ENCODE data around the gene ZNF573. TPM values are rescaled to one million over a fixed set of nuclear protein-coding genes. Genes with fewer than 3 reads are reported as not detected.
"Not testable (repeated sequence)": the region's sequence is repeated elsewhere in the genome, so short reads cannot be mapped to it uniquely, and the experiment has no call there.

ZNF573 gene
- total RNA-seq, 4 donors from 2014 or later = 0.75 to 29.3 (median 5.5) TPM

DNA sequence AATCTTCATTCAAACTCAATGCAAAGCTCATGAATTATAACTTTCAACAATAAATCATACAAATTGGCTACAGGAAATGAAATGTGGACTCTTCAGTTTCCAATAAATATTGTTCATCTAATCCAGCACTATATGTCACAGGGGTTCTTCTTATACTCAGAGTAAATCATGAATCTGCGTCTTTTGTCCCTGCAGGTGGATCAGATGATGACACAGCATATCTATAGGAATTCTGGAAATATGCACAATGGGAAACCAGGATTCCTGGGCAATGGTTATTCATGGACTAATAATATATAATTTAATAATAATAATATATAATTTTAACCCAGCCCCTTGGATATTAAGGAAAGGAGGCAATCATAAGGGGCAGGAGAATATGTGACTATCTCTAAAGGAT is 8.4 kb downstream of the ZNF573 start:
- no peak for DNase-seq
- Histone ChIP-seq H3K27ac (no peak overlapping the region), H3K9me3 (no peaks in the 10 kb centered on the region), H3K4me3 (no peak overlapping the region), H3K4me1 (no peaks in the 10 kb centered on the region), H3K36me3 (peaks cover 0 to 53% (median 7%) of the 10 kb centered on the region in 4 donors), H3K27me3 (no peaks in the 10 kb centered on the region)
- 100% methylated on average over 1 of the region's 1 CpG for WGBS, 2 donors (ENCODE audit: low coverage in 1 of 2)
- in situ Hi-C loops (cut with MboI; ENCODE audit: low pct_ligation_motif_present in 1 of 4, low pct_unique_long_range_greater_than_20kb in 1 of 4, low sequenced_read_pairs in 3 of 4) = no loop called here
- intact Hi-C loops (cut with DNase I; ENCODE audit: low total_unique reads) = no loop called here
- no peak for TF ChIP-seq POLR2A (IDR thresholded peaks at IDR 0.05)
- no peak for TF ChIP-seq POLR2AphosphoS5 (IDR thresholded peaks at IDR 0.05)
- TF ChIP-seq EP300 (IDR thresholded peaks at IDR 0.05; ENCODE audit: low read depth) = no peak
- TF ChIP-seq, protein P1, sequence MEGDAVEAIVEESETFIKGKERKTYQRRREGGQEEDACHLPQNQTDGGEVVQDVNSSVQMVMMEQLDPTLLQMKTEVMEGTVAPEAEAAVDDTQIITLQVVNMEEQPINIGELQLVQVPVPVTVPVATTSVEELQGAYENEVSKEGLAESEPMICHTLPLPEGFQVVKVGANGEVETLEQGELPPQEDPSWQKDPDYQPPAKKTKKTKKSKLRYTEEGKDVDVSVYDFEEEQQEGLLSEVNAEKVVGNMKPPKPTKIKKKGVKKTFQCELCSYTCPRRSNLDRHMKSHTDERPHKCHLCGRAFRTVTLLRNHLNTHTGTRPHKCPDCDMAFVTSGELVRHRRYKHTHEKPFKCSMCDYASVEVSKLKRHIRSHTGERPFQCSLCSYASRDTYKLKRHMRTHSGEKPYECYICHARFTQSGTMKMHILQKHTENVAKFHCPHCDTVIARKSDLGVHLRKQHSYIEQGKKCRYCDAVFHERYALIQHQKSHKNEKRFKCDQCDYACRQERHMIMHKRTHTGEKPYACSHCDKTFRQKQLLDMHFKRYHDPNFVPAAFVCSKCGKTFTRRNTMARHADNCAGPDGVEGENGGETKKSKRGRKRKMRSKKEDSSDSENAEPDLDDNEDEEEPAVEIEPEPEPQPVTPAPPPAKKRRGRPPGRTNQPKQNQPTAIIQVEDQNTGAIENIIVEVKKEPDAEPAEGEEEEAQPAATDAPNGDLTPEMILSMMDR (IDR thresholded peaks at IDR 0.05) = no peak

DNA sequence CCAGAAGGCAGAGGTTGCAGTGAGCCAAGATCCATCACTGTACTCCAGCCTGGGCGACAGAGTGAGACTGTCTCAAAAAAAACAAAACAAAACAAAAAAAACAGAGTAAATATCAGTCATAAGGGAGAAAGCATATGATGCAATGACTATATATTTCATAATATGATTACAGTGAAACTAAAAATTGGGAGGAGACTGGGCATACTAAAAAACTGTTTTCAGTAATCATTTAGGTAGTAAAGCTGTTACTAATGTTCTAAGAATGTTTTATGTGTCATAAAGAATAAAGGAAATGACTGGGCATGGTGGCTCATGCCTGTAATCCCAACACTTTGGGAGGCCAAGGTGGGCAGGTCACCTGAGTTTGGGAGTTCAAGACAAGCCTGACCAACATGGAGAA is 15.9 kb downstream of the ZNF573 start:
- 80 to 86% methylated on average over 1 of the region's 1 CpG for WGBS, 2 donors (ENCODE audit: low coverage in 1 of 2)
- H3K36me3 ChIP-seq = peaks cover 0 to 57% (median 15%) of the 10 kb centered on the region in 4 donors
- no peak for DNase-seq
- no peaks in the 10 kb centered on the region for H3K9me3 ChIP-seq
- in situ Hi-C loops (cut with MboI; ENCODE audit: low pct_ligation_motif_present in 1 of 4, low pct_unique_long_range_greater_than_20kb in 1 of 4, low sequenced_read_pairs in 3 of 4) = no loop called here
- no peaks in the 10 kb centered on the region for H3K4me1 ChIP-seq
- H3K27ac ChIP-seq = no peak overlapping the region
- intact Hi-C loops (cut with DNase I; ENCODE audit: low total_unique reads) = no loop called here
- no peak overlapping the region for H3K4me3 ChIP-seq
- H3K27me3 ChIP-seq = no peaks in the 10 kb centered on the region
- TF ChIP-seq POLR2A (IDR thresholded peaks at IDR 0.05) = no peak
- no peak for TF ChIP-seq EP300 (IDR thresholded peaks at IDR 0.05; ENCODE audit: low read depth)
- TF ChIP-seq, protein P1 (IDR thresholded peaks at IDR 0.05) = no peak
- TF ChIP-seq POLR2AphosphoS5 (IDR thresholded peaks at IDR 0.05) = no peak

DNA sequence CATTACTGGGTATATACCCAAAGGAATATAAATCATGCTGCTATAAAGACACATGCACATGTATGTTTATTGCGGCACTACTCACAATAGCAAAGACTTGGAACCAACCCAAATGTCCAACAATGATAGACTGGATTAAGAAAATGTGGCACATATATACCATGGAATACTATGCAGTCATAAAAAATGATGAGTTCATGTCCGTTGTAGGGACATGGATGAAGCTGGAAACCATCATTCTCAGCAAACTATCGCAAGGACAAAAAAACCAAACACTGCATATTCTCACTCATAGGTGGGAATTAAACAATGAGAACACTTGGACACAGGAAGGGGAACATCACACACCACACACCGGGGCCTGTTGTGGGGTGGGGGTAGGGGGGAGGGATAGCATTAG is 21.7 kb downstream of the ZNF573 start:
- H3K4me1 ChIP-seq; H3K9me3 ChIP-seq; intact Hi-C loops (cut with DNase I; ENCODE audit: low total_unique reads); H3K27me3 ChIP-seq; H3K4me3 ChIP-seq; H3K27ac ChIP-seq; in situ Hi-C loops (cut with MboI; ENCODE audit: low pct_ligation_motif_present in 1 of 4, low pct_unique_long_range_greater_than_20kb in 1 of 4, low sequenced_read_pairs in 3 of 4); DNase-seq: not testable (repeated sequence)
- 96 to 100% methylated on average over 1 to 4 of the region's 4 CpGs for WGBS, 2 donors (ENCODE audit: low coverage in 1 of 2)
- H3K36me3 ChIP-seq = peaks cover 0 to 27% (median 9%) of the 10 kb centered on the region in 4 donors

DNA sequence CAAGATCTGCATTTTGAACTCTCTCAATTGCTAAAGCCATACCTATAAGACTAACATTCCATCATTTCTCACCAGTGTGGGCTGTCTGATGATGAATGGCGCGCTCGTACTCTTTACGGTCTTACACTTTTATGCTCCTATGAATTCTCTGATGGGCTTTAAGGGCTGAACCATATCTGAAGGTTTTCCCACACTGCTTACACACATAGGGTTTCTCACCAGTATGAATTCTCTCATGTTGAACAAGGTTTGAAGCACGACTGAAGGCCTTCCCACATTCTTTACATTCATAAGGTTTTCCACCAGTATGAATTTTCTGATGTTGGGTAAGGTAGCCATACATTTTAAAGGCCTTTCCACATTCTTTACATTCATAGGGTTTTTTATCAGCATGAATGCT is 41.0 kb downstream of the ZNF573 start:
- H3K4me1 ChIP-seq = no peaks in the 10 kb centered on the region
- TF ChIP-seq, protein P1 (IDR thresholded peaks at IDR 0.05) = no peak
- TF ChIP-seq POLR2AphosphoS5 (IDR thresholded peaks at IDR 0.05) (no peak), POLR2A (IDR thresholded peaks at IDR 0.05) (no peak), EP300 (IDR thresholded peaks at IDR 0.05; ENCODE audit: low read depth) (no peak)
- no peak overlapping the region for H3K4me3 ChIP-seq
- peaks cover 53 to 74% of the 10 kb centered on the region in 2 donors for H3K9me3 ChIP-seq
- in situ Hi-C loops (cut with MboI; ENCODE audit: low pct_ligation_motif_present in 1 of 4, low pct_unique_long_range_greater_than_20kb in 1 of 4, low sequenced_read_pairs in 3 of 4) (no loop called here), intact Hi-C loops (cut with DNase I; ENCODE audit: low total_unique reads) (no loop called here)
- H3K36me3 ChIP-seq = peaks cover 7 to 54% (median 15%) of the 10 kb centered on the region in 4 donors
- no peak for DNase-seq
- H3K27ac ChIP-seq = no peak overlapping the region
- H3K27me3 ChIP-seq = no peaks in the 10 kb centered on the region
- 80% methylated on average over 1 to 5 of the region's 5 CpGs for WGBS, 2 donors (ENCODE audit: low coverage in 1 of 2)

DNA sequence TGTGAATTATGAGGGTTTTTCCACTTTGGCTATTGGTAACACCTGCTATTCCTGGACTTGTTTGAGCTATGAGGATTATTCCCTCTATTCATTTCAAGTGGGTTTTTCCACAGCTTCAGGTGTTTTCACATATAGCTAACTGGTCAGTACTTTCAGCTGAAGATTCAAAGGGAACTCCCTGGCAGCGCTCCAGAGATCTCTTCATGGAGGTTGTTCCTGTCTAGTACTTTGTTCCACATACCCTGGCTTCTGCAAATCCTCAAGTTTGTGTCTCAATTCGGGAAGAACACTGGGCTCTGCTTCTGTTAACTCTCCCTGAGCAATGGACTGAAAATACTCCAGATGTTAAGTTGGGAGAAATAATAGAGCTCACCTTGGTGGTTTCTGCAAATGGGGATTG is 54.2 kb downstream of the ZNF573 start:
- Histone ChIP-seq H3K9me3 (peaks cover 0 to 3% of the 10 kb centered on the region in 2 donors), H3K4me1 (no peaks in the 10 kb centered on the region), H3K36me3 (no peaks in the 10 kb centered on the region), H3K27me3 (no peaks in the 10 kb centered on the region), H3K27ac (no peak overlapping the region), H3K4me3 (no peak overlapping the region)
- DNase-seq = no peak
- in situ Hi-C loops (cut with MboI; ENCODE audit: low pct_ligation_motif_present in 1 of 4, low pct_unique_long_range_greater_than_20kb in 1 of 4, low sequenced_read_pairs in 3 of 4) (no loop called here), intact Hi-C loops (cut with DNase I; ENCODE audit: low total_unique reads) (no loop called here)
- TF ChIP-seq EP300 (IDR thresholded peaks at IDR 0.05; ENCODE audit: low read depth) (no peak), POLR2A (IDR thresholded peaks at IDR 0.05) (no peak), POLR2AphosphoS5 (IDR thresholded peaks at IDR 0.05) (no peak)
- TF ChIP-seq, protein P1 (IDR thresholded peaks at IDR 0.05) = no peak
- whole genome bisulfite sequencing, 2 donors (ENCODE audit: low coverage in 1 of 2) = 86% methylated on average over 2 of the region's 2 CpGs; no CpG with 5 or more reads in 1 of the 2 donors

Measured in transverse colon (tissue), 4 donors.